ENCODE data around the gene ZMYND19.
"Not testable (repeated sequence)": the region's sequence is repeated elsewhere in the genome, so short reads cannot be mapped to it uniquely, and the experiment has no call there.

The ZMYND19 gene

GRCh38 chr9:137553654-137554053 is 36.7 kb downstream of the ZMYND19 start:
- not testable (repeated sequence) for DNase-seq

GRCh38 chr9:137552022-137552768 is 38.1 kb downstream of the ZMYND19 start:
- no peak for DNase-seq

- DNase-seq: peak; percentile 89 to 92
These were observed 38.9 kb downstream of the ZMYND19 start, which contains the start of gene MRPL41 for GRCh38 chr9:137551264-137552021. Gene MRPL41, plus strand, starts transcription at chr9:137551879. Its CDS starts 203 bp downstream, at chr9:137552082.

GRCh38 chr9:137550958-137551263 is 39.4 kb downstream of the ZMYND19 start:
- not testable (repeated sequence) for DNase-seq

GRCh38 chr9:137550231-137550621 is 40.1 kb downstream of the ZMYND19 start, which contains the start of gene PNPLA7:
Gene PNPLA7, minus strand, starts transcription at chr9:137550402. Its CDS starts 205 bp downstream, at chr9:137550197.
- peak; percentile 82 to 86 for DNase-seq

GRCh38 chr9:137547687-137548543 is 42.4 kb downstream of the ZMYND19 start:
- no peak for DNase-seq

- no peak for DNase-seq
These were observed 45.2 kb downstream of the ZMYND19 start for GRCh38 chr9:137545123-137545522.

- DNase-seq: peak; percentile 66 to 77
These were observed 46.0 kb downstream of the ZMYND19 start for GRCh38 chr9:137544176-137544760.

- DNase-seq: no peak
These were observed 46.9 kb downstream of the ZMYND19 start for GRCh38 chr9:137543237-137543963.

GRCh38 chr9:137542486-137542885 is 47.8 kb downstream of the ZMYND19 start:
- DNase-seq: no peak

GRCh38 chr9:137540536-137540935 is 49.8 kb downstream of the ZMYND19 start:
- DNase-seq: no peak

GRCh38 chr9:137538058-137538457 is 52.3 kb downstream of the ZMYND19 start:
- no peak for DNase-seq

GRCh38 chr9:137536594-137537131 is 53.6 kb downstream of the ZMYND19 start:
- DNase-seq: peak; percentile 11 to 47

- DNase-seq: no peak
These were observed 55.2 kb downstream of the ZMYND19 start for GRCh38 chr9:137535120-137535428.

GRCh38 chr9:137534256-137535119 is 55.8 kb downstream of the ZMYND19 start:
- peak; percentile 62 to 67 for DNase-seq

GRCh38 chr9:137532891-137533468 is 57.3 kb downstream of the ZMYND19 start:
- not testable (repeated sequence) for DNase-seq

Data from inflammatory macrophage (primary cell).